Right lung (tissue), 5 donors: ENCODE results near the gene GPR153. TPM values are rescaled to one million over a fixed set of nuclear protein-coding genes. Genes with fewer than 3 reads are reported as not detected.

Source experiments
- DNase-seq, 2 donors: peaks; one replicate each; pipeline ENCODE4 v3.0.0-alpha.2; 2013
- polyA plus RNA-seq, 5 donors: library from polyadenylated mRNA; unstranded; fragments of 120-200 nt; gene quantifications; one replicate each; pipeline versions ENCODE4 v1.2.1 to v1.2.3, GENCODE V29; 2013; ENCODE audit warnings: inconsistent platforms in 1 of 5, low replicate concordance in 1 of 5; ENCODE audit not compliant: insufficient read length in 5 of 5, insufficient read depth in 1 of 5

GPR153 gene
- polyA plus RNA-seq, 5 donors, result 12.0 to 37.0 (median 15.3) TPM

DNA sequence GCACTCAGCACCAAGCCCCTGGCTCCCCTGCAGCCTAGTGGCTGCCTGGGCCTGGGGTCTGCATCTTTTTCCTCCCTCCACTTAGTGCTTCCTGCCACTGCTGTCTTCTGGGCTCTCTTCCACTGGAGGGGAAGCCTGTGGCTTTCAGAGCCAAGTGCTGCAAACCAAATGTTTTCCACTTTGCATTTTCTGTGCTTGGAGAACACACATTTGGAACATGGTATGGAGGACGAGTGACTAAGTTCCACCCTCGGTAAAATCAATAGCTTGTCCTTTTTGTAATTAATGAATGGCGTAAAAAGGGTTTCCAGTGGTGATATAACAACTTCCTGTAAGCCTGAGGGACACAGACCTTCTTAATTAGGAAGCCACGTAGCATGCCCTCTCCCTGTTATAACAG is 10.1 kb upstream of the GPR153 start:
- DNase-seq, result no peak

DNA sequence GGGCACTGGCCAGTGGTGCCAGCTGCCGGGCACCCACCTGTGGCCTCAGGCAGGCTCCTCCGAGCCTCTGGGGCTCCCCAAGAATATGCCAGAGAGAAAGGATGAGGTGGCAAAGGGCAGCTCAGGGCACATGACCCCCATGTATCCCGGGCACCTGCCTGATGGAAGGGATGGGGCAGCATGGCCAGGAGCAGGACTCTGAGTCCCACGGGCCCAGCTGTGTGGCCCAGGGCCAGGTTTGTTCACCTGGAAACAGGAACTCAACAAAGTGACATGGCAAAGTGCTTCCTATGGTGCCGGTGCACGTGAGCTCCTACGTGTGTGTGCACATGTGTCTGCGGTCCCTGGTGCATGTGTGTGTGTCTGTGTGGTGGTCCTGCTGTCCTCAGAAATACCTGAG is 9.5 kb upstream of the GPR153 start:
- no peak for DNase-seq

DNA sequence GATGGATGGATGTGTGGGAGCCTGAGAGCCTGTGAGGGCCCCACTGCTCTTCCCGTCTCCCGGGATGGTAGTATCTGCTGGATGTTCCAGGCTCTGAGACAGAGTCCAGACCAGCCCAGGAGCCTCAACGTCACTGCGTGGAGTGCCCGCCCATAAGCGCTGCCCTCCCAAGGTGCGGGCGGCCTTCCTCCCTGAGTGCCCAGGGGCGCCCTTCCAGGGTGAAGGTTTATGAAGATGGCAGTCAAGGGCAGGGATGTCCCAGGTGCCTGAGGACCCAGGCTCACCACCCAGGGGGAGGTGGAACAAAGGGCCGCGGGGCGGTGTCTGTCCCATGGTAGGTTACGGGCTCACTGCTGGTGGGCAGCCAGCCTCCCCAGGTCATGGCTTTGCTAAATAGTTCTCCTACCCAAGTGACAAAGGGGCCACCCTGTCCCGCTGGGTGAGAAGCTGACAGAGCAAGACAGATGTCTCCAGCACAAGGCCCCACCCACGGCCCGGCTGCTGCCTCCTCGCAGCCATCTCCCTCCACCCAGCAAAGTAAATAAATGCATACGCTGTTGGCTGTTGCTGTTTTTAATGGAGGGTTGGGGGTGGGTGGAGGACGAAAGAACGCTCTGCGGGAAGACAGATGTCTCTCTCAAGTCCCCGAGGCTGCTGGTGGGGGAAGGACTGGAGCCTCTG is 9.0 kb upstream of the GPR153 start:
- no peak for DNase-seq

DNA sequence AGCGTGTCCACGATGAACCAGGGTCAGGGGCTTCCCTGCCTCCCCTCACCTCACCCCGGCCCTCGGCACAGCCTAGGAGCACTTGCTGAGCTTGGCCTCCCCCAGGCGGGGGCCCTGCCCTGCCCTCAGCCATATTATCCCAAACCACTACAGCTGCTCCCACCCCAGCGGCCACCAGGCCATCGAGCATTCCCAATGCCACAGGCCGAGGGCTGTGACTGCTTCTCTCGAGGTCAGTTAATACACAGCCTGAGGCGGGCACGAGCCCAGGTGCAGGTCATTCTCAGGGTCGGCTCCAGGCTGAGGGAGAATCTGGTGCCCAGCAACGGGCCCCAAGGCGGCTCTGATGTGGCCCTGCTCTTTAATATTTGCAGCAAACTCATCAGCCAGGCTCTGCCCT is 8.4 kb upstream of the GPR153 start:
- no peak for DNase-seq

DNA sequence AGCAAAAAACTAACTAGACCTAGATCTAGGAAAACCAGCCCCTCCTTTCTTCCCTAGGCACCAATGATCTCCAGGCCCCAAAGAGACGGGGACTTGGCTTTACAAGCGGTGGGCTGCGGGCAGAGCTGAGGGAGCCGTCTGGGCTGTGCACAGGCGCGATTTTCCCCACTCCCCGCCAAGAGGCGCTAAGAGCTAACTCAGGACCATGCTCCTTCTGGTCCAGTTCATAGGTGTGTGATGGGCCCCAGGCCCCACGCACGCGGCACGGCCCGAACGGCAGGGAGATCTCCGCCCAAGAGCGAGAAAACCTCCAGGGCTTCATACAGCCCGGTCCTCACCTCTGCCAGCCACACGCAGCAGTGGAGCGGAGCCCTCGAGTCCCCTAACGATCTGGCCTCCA is 7.5 kb upstream of the GPR153 start:
- no peak for DNase-seq

DNA sequence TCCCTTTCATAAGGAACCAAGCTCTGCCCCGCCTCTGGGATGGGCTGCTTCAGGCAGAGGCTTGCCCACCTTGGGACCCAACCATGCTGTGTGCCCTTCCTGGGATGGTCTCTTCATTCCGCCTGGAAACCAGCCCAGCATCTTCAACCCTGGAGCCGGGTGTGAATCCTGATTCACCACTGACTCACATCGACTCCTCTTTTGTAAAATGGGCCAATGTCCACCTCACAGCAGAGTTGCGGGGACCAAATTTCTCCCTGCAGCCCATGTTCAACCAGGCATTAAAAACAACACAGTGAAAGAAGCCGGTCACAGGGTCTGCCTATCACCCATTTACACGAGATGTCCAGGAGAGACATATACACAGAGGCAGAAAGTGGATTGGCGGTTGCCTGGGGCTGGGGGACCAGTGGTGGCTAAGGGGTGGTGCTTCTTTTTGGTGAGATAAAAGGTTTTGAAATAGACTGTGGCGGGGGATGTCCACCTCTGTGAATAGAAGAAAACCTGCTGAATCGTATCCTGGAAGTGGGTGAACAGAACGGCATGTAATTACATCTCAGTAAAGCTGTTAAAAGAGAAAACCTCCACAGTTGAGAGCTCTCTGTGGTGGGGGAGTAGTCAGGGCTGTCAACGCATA is 6.9 kb upstream of the GPR153 start:
- DNase-seq, result no peak

DNA sequence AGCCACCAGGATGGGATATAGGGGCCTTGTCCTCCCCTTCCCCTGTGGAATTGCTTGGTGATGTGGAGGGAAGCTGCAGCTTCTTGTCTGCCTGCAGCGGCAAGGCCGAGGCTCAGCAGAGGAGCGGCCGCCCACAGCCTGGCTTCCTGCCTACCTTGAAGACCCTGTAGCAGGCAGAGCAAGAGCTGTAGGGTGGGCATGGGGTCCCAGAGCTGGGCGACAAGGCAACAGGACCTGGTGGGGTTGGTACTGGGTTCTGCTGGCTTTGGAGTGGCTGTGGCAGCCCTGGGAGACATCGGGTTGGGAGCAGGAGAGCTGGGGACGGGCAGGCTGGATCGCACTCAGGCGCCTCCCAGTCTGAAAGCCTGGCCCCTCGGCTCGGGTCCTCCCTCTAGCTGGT is 5.7 kb upstream of the GPR153 start:
- DNase-seq, result no peak

DNA sequence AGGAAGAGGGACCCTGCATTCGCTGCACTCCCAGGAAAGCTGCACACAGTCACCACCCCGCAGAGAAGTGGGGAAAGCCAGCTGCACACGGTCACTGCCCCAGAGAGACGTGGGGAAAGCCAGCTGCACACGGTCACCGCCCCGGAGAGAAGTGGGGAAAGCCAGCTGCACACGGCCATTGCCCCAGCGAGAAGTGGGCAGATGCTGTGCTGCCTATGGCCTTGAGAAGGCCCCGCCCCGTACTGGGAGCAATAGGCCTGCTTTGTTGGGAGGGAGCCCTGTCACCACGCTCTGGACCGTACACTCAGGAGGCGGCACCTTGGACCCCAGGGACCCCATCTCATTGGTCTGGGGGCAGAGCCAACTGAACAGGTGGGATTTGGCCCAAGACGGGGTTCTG is 4.3 kb upstream of the GPR153 start:
- no peak for DNase-seq

DNA sequence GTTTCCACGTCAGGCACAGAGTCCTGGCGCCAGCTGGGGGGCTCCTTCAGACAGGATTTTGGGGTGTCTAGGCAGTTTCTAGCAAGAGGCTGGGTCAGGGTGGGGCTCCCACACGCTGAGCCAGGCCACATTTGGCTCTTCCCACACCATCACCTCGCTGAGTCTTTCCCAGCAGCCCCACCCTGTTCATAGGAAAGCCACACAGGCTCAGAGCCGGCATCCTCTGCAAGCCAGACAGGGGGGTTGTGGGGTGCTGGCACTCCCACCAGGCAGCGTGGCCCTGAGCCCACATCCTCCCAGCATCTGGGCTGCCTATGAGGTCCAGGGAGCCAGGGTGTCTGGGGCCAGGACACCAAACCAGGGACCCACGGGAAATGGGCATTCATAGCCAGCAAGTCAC is 2.8 kb upstream of the GPR153 start:
- DNase-seq, result no peak

DNA sequence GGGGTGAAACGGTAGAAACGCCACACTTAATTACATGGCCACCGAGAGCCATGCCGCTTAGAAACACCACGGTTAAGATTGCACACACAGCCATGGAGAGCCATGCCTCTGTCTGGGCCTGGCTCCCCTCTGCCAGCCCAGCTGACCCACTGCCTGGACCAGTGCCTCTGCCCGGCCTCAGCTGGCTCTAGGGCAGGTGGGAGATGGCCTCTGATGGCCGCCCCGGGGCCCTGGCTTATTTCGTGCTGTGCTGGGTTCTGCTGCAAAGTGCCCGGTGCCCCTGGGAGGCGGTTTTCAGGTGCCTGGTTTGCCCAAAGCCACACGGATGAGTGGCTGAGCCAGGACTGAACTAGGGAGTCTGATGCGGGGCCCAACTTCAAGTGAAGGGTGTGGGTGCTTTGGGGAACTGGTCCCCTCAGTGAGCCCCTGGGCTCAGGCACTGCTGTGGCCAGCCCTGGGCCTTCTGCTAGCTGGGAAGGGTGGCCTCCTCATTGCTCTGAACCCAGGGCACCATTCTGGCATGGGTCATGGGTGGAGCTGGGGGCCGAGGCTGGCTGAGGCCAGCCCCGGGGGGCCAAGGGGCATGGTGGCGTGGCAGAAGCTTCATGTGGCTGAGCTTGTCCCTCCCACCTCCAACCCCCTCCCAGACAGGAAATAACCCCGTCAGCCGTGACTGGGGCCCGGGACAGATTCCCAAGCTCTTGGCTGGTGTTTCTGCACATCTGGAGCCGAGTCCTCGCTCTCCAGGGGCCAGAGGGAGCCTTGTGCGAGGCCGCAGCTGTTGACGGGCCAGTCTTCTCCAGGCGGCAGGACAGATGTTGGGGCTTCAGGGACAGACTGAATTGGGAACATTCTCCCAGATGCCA is 1.9 kb upstream of the GPR153 start:
- peak; percentile 88 to 89 for DNase-seq

DNA sequence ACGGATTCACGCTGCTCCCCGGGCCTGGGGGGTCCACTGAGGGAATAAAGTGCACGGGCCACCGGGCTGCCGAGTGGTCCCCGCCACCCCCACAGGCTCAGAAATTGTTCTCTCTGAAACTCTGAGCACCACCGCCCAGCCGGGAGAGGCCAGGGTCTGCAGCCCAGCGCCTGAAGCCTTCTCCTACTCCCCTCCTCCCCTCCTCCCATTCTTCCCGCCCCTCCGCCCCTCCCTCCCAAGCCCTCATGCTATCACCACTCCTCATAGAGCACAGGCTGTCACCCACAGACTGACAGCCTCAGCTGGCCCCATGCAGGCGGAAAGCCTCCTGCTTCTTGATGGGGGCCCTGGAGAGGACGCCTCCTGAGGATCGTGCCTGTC is 707 bp upstream of the GPR153 start:
- DNase-seq, result no peak

DNA sequence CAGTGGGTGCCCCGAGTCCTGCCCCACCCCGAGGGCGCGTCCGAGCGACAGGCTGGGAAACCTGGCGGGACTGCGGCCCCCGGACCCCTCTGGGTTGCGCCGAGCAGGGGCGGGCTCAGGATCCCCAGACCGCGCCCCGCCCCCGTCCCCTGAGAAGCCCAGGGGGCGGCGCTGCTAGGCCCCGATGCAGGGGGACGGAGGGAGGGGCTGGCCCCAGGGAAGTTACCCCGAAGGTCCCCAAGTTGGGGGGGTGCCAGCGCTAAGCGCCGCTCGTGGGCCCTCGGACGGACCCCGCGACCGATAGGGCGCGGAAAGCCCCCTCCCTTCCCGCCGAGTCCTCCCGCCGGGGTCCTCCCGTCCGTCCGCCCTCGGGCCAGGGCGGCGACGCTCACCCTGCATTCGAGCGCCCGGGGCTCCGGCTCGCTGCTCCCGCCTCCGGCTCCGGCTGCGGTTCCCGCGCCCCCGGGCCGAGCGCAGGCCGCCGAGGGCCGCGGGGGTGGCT is 414 bp downstream of the GPR153 start:
- peak in 1 of 2 donors; percentile 68 for DNase-seq

DNA sequence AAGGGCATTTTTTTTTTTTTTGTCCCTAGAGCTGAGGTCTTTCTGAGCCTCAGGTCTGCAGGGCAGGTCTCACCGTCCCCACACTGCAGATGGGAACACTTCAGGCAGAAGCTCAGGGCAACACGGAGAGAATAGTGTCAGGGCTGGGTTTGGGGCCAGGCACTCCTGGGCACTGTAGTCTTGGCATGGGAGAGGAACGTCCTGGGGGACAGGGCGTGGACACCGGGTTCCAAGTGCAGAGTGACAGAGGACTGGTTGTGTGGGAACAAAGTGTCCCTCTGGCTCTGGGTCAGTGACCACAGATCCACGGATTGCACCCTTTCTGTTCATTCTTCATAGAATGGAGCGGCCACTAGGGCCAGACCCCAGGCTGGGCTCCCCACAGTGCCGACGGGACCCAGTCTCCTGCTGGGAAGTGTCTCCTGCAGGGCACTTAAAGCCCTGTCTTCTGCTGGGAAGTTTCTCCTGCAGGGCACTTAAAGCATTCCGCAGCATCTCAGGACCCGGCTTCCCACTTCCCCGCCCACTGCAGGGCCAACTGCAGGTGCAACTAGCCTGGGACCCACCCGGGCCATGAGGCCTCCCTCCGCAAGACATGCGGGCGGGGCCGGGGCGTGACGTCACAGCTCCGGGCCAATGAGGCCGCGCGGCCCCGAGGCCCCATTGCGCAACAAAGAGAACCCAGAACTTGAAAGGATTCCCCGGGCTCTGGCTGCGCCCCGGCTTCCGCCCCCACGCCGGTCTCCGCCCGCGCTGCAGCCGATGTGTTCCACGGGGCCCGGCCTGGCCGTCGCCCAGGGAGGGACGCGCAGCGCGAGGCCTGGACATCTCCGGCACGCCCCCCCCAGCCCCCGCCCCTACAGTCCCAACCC is 1.2 kb downstream of the GPR153 start:
- DNase-seq, result peak; percentile 85 to 89

DNA sequence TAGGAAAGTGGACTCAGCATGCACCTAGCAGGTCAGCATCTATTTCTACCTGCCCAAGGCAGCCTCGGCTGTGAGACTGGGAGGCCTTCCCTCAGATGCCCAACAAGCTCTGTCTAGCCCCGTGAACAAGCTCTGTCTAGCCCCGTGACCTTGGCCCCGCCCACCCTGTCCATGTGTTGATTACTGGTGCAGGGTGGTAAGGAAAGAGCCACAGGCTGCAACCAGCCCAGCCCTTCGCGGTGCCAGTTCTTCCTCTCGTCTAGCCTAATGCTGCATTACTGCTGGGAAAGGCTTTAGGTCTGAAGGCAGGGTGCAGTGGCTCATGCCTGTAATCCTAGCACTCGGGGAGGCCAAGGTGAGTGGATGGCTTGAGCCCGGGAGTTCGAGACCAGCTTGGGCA is 2.2 kb downstream of the GPR153 start:
- no peak for DNase-seq

DNA sequence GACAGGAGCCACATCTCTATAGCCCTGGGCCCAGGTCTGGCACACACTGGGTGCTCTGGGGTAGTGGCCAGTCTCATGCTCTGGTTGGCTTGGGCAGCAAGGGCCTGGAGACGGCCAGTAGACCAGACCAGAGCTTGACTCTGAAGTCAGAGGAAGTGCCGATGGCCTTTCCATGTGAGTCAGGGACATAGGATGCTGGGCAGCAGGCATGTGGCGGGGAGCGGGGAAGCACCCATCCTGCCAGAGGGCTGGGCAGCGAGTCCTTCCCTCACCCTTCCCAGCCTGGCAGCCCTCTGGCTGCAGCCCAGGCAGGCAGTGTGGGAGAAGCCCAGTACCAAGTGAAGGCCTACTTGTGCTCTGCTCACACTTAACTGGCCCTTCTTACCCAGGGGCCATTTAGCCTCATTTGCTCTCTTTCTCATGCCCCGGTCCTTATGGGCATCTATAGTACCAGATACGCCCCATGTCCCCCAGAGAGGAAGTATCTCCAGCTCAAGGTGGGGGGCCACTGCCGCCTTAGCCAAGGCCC is 3.3 kb downstream of the GPR153 start:
- DNase-seq, result no peak

DNA sequence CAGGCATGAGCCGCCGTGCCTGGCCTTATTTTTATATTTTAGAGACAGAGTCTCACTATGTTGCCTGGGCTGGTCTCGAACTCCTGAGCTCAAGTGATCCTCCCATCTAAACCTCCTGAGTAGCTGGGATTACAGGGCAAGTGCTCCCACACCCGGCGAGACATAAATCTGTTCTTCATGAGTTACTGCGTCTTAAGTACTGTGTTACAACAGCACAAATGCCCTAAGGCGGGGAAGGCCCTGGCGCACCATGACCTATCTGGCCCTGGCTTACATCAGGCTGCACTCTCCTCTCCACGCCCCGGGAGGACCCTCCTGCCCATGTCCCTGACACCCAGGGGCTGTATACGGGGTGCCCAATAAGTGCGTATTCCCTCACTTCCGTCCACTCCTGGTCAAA is 4.3 kb downstream of the GPR153 start:
- no peak for DNase-seq

DNA sequence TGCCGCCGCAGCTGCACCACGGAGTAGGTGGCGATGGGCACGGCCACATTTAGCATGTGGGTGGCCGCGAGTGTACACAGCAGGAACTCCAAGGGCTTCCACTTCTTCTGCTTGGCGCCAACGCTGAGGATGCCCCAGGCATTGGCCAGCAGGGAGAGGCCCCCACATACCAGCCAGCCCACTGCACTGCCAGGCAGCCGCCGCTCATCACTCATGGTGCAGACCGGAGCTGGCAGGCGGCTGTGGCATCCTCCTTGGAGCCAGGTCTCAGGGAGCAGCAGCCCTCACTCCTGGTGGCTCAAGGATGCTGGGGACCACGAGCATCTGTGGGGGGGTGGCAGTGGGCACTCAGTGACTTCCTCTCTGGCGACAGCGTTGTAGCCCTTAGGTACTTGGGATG is 6.2 kb downstream of the GPR153 start:
- DNase-seq, result no peak

DNA sequence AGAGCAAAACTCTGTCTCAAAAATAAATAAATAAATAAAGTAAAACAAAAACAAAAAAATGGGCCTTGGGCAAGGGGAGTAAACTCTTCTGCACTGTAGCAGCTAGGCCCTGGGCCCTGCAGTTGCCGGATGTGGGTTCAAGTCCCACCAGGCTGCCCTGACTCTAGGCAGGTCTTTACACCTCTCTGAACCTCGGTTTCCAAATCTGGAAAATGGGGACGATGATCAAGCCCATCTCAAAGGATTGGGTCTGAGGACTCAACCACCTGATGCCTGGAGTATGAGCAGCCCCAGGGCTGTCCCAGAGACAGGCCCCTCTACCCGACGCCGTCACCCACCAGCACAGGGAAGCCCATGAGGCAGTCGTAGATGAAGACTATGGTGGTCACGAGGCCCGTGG is 7.5 kb downstream of the GPR153 start:
- no peak for DNase-seq

DNA sequence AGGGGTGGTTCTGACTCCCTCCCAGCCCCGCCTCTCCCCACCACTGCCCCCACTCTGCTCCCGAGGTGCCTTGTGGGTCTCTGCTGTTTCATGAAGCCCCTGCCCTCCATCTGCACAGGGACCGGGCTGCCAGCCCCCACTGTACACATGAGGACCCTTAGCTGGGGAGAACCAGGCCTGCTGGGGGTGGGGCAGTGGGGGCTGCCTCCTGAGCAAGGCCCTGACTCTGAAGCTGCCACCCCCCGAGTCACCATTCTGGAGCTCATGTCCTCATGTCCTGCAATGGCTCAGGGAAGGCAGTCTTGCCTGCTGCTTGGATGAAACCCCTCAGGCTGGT is 8.6 kb downstream of the GPR153 start:
- DNase-seq, result no peak

DNA sequence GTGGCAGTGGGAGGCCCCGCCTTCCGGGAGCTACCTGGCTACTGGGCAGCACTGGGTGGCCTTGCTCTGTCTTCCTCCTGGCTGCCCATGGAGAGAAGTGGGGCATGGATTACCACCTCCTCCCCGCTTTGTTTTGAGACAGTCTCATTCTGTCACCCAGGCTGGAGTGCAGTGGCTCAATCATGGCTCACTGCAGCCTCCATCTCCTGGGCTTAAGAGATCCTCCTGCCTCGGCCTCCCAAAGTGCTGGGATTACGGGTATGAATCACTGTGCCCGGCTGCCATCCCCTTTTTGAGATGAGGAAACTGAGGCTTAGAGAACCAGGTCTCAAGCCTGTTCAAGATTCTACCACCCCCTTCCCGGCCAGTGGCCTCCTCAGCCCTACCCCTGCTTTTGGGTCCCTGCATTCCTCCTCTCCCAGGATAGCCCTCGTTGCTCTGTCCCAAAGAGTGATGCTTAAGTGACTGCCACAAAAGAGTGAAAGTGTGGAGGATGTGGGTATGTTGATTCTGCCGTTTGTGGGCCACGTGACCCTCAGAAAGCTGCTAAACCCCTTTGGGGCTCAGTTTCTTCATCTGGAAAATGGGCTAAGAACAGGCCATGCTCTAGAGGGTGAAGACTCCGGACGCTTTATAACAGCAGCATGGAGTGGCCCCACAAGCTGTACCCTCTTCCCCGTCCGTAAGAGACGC is 9.1 kb downstream of the GPR153 start:
- no peak for DNase-seq

DNA sequence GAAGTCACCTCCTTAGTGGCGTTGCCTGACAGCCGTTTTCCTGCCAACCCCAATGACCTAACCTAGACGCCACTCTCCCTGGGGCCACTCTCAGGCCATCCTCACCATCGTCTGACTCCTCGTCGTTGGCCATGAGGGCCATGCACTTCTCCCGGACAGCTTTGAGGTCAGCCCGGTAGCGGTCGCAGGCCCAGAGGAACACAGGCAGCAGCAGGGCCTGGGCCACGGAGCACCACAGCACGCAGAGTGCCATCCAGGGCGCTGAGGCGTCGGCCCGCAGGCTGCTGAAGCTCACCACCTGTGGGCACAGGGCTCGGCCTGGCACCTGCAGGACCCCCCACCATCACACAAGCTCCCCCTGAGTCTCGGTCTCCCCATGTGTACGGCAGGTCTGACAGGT is 9.7 kb downstream of the GPR153 start:
- DNase-seq, result no peak
